ENCODE data around the gene PARD3B. TPM values are rescaled to one million over a fixed set of nuclear protein-coding genes. Genes with fewer than 3 reads are reported as not detected.

Gene PARD3B
- total RNA-seq, 1 experiment from 2014 or later = 7.6 TPM

DNA sequence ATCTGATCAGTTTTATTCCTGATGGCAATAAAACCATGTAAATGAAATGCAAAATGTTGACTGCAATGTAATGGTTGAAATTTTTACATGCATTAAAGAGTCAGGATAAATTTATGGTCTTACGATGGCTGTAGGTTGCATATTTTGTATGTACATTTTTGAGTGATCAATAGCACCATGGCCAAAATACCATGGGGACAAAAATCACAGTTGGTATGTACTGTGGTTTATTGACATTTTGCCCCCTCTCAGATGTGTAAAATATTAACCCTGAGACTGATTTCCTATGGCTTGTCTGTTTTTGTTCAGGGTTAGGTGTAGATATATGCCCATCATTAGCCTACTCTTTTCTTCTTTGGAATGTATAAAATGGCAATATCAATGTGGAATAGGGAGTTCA lies 138.1 kb downstream of the PARD3B start:
- no peak for DNase-seq
- no peaks in the 10 kb centered on the region for H3F3A ChIP-seq (ENCODE audit: insufficient read depth, low read depth)
- POLR2A ChIA-PET (ENCODE audit: unreplicated experiment) = no interaction called here
- no peaks in the 10 kb centered on the region for H3K27me3 ChIP-seq (ENCODE audit: insufficient read depth, low read depth)
- no peaks in the 10 kb centered on the region for H3K36me3 ChIP-seq (ENCODE audit: low read depth)
- H3K79me2 ChIP-seq (ENCODE audit: low read depth) = no peaks in the 10 kb centered on the region
- H3K4me1 ChIP-seq (replicated peaks; ENCODE audit: insufficient read depth) = no peaks in the 10 kb centered on the region
- CTCF ChIA-PET = no interaction called here
- intact Hi-C loops (cut with micrococcal nuclease; ENCODE audit: unreplicated experiment) = no loop called here
- H2AFZ ChIP-seq = no peak overlapping the region
- TF ChIP-seq EZH2 (IDR thresholded peaks at IDR 0.05; ENCODE audit: low read depth) = no peak
- H3K4me3 ChIP-seq = no peak overlapping the region
- no TSS peak for BruUV-seq (replicated peaks)
- H3K9me2 ChIP-seq (ENCODE audit: insufficient read depth) = no peaks in the 10 kb centered on the region
- no peaks in the 10 kb centered on the region for H4K20me1 ChIP-seq (ENCODE audit: insufficient read depth)
- no peak overlapping the region for H3K27ac ChIP-seq
- H3K4me2 ChIP-seq = no peak overlapping the region
- no peaks in the 10 kb centered on the region for H3K9me3 ChIP-seq (ENCODE audit: insufficient read depth, low read depth)

DNA sequence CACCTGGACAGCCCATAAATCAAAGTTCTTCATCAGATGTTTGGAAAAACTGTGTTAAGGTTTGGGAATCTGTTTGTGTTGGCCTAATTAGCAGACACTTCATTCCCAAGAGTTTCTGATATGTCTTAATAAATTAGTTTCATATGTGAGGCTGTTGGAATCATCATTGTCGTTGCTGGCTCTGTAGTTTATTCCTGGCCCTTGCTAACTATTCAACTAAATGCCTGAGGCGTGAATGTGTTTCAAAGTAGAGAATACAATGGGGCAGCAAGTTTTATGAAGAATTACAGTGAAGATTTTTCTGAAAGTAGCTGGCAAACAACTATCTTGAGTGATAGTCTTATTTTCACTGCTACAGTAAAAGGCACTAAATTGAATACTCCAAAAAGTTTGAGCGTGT lies 141.1 kb downstream of the PARD3B start:
- POLR2A ChIA-PET (ENCODE audit: unreplicated experiment) = no interaction called here

DNA sequence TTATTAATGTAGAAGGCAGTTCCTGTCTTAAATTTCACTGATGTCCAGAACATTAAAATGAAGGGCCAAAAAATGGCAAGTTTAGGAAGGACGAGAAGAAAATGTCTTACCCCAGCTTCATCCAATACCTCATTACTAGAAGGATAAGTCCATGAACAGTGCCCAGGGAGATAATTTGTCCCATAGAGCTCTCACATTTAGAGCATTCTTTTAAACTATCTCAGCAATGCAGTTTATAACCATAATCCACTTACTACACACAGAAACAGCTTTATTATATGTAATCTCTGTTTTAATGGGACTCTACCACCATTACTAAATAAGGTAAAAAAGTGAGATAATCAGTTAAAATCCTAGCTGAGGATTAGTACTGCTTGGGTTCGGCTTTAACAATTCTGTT lies 142.5 kb downstream of the PARD3B start:
- POLR2A ChIA-PET (ENCODE audit: unreplicated experiment) = no interaction called here
- Histone ChIP-seq H2AFZ (no peak overlapping the region), H3K36me3 (ENCODE audit: low read depth) (no peaks in the 10 kb centered on the region), H4K20me1 (ENCODE audit: insufficient read depth) (no peaks in the 10 kb centered on the region), H3F3A (ENCODE audit: insufficient read depth, low read depth) (no peaks in the 10 kb centered on the region), H3K9me2 (ENCODE audit: insufficient read depth) (no peaks in the 10 kb centered on the region), H3K4me2 (no peak overlapping the region), H3K4me3 (no peak overlapping the region), H3K27ac (no peak overlapping the region), H3K9me3 (ENCODE audit: insufficient read depth, low read depth) (no peaks in the 10 kb centered on the region), H3K27me3 (ENCODE audit: insufficient read depth, low read depth) (no peaks in the 10 kb centered on the region), H3K79me2 (ENCODE audit: low read depth) (no peaks in the 10 kb centered on the region), H3K4me1 (replicated peaks; ENCODE audit: insufficient read depth) (no peaks in the 10 kb centered on the region)
- CTCF ChIA-PET = no interaction called here
- intact Hi-C loops (cut with micrococcal nuclease; ENCODE audit: unreplicated experiment) = no loop called here
- DNase-seq = no peak
- TF ChIP-seq EZH2 (IDR thresholded peaks at IDR 0.05; ENCODE audit: low read depth) = no peak
- TF ChIP-seq, protein P1, sequence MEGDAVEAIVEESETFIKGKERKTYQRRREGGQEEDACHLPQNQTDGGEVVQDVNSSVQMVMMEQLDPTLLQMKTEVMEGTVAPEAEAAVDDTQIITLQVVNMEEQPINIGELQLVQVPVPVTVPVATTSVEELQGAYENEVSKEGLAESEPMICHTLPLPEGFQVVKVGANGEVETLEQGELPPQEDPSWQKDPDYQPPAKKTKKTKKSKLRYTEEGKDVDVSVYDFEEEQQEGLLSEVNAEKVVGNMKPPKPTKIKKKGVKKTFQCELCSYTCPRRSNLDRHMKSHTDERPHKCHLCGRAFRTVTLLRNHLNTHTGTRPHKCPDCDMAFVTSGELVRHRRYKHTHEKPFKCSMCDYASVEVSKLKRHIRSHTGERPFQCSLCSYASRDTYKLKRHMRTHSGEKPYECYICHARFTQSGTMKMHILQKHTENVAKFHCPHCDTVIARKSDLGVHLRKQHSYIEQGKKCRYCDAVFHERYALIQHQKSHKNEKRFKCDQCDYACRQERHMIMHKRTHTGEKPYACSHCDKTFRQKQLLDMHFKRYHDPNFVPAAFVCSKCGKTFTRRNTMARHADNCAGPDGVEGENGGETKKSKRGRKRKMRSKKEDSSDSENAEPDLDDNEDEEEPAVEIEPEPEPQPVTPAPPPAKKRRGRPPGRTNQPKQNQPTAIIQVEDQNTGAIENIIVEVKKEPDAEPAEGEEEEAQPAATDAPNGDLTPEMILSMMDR (conservative IDR thresholded peaks at IDR 0.05) = no peak
- no TSS peak for BruUV-seq (replicated peaks)

More for the DNA sequence above, 141.1 kb downstream of the PARD3B start:
- Histone ChIP-seq H3K79me2 (ENCODE audit: low read depth) (no peaks in the 10 kb centered on the region), H3K36me3 (ENCODE audit: low read depth) (no peaks in the 10 kb centered on the region), H3K9me2 (ENCODE audit: insufficient read depth) (no peaks in the 10 kb centered on the region), H3K27me3 (ENCODE audit: insufficient read depth, low read depth) (no peaks in the 10 kb centered on the region), H3K4me3 (no peak overlapping the region), H3K27ac (no peak overlapping the region), H2AFZ (no peak overlapping the region), H4K20me1 (ENCODE audit: insufficient read depth) (no peaks in the 10 kb centered on the region), H3F3A (ENCODE audit: insufficient read depth, low read depth) (no peaks in the 10 kb centered on the region), H3K4me1 (replicated peaks; ENCODE audit: insufficient read depth) (no peaks in the 10 kb centered on the region), H3K4me2 (no peak overlapping the region), H3K9me3 (ENCODE audit: insufficient read depth, low read depth) (no peaks in the 10 kb centered on the region)
- CTCF ChIA-PET = no interaction called here
- DNase-seq = no peak
- BruUV-seq (replicated peaks) = no TSS peak
- TF ChIP-seq, protein P1 (conservative IDR thresholded peaks at IDR 0.05) = no peak
- TF ChIP-seq EZH2 (IDR thresholded peaks at IDR 0.05; ENCODE audit: low read depth) = no peak
- intact Hi-C loops (cut with micrococcal nuclease; ENCODE audit: unreplicated experiment) = no loop called here

DNA sequence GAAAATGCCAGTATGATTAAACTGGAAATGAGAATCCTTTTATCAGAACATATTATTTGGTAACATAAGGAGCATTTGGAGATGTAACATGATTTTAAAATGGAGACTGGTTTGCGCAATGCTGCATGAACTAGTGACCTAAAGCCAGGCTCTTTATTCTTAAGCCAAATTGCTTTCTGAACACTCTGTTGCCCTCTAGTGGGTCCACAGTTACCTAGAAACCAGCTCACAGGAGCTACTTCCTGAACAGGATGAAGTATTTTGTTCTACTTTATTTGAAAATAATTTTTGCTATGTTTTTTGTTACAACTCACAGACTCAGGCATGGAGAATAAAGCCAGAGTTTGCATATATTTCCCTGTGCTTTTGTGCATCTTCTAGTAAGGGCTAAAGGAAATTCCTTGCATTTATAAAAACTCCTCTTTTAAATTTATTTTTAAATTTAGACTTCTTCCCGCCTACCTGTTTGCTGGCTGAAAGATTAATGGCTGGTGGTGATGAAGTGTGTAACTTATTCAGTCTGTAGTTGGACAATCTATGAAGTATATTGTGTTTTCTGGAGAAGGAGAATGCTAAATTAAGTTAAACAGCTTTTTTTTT lies 146.7 kb downstream of the PARD3B start:
- intact Hi-C loops (cut with micrococcal nuclease; ENCODE audit: unreplicated experiment) = loop anchor here (1.0 to 2.0 kb wide), 3 partner anchors 367 to 985 kb away; no protein-coding TSS in a partner anchor
- BruUV-seq (replicated peaks) = no TSS peak
- Histone ChIP-seq H3F3A (ENCODE audit: insufficient read depth, low read depth) (no peaks in the 10 kb centered on the region), H3K9me2 (ENCODE audit: insufficient read depth) (no peaks in the 10 kb centered on the region), H4K20me1 (ENCODE audit: insufficient read depth) (no peaks in the 10 kb centered on the region), H2AFZ (no peak overlapping the region), H3K4me3 (no peak overlapping the region), H3K4me2 (no peak overlapping the region), H3K36me3 (ENCODE audit: low read depth) (no peaks in the 10 kb centered on the region), H3K79me2 (ENCODE audit: low read depth) (no peaks in the 10 kb centered on the region), H3K4me1 (replicated peaks; ENCODE audit: insufficient read depth) (no peaks in the 10 kb centered on the region), H3K27ac (no peak overlapping the region), H3K9me3 (ENCODE audit: insufficient read depth, low read depth) (no peaks in the 10 kb centered on the region), H3K27me3 (ENCODE audit: insufficient read depth, low read depth) (no peaks in the 10 kb centered on the region)
- TF ChIP-seq, protein P1 (conservative IDR thresholded peaks at IDR 0.05) = peak; percentile 70
- no peak for TF ChIP-seq EZH2 (IDR thresholded peaks at IDR 0.05; ENCODE audit: low read depth)
- peak; percentile 10 to 58 for DNase-seq
- ChIA-PET POLR2A (ENCODE audit: unreplicated experiment) (interaction anchor here (0.8 to 0.9 kb wide), 2 partner anchors 34 to 1054 kb away, joined by 3 to 4 read pairs; no protein-coding TSS in a partner anchor), CTCF (no interaction called here)

All from PC-9 (cell line).